DOHH2 (cell line): ENCODE results near the gene RAPGEF3.

Experiments
- H3F3A ChIP-seq: fragments of 200-600 bp; sonication (generic), shearing (Covaris generic); 2 replicates; pipeline ENCODE4 v1.6.0; 2016; ENCODE audit warnings: antibody characterized with exemption, mild to moderate bottlenecking; ENCODE audit not compliant: control insufficient read depth, insufficient read depth
- H3K27ac ChIP-seq: fragments of 200-600 bp; sonication (generic); 2 replicates; pipeline ENCODE4 v1.5.1; 2014; ENCODE audit warnings: low read depth, mild to moderate bottlenecking, low read length, moderate library complexity
- H3K27me3 ChIP-seq: fragments of 200-600 bp; sonication (generic); 2 replicates; pipeline ENCODE4 v1.6.1; 2014; ENCODE audit warnings: mild to moderate bottlenecking, low read length, mixed read lengths; ENCODE audit not compliant: control insufficient read depth
- H3K36me3 ChIP-seq: fragments of 200-600 bp; sonication (generic); 2 replicates; pipeline ENCODE4 v1.6.1; 2014; ENCODE audit warnings: mild to moderate bottlenecking, low read length, moderate library complexity, mixed read lengths; ENCODE audit not compliant: control insufficient read depth
- H3K4me1 ChIP-seq: fragments of 200-600 bp; sonication (generic); 2 replicates; pipeline ENCODE4 v1.6.1; 2014; ENCODE audit warnings: mild to moderate bottlenecking, low read length, mixed read lengths; ENCODE audit not compliant: control insufficient read depth
- H3K4me2 ChIP-seq: fragments of 200-600 bp; sonication (generic); 2 replicates; pipeline ENCODE4 v1.6.0; 2014; ENCODE audit warnings: mild to moderate bottlenecking, low read length, moderate library complexity
- H3K4me3 ChIP-seq: fragments of 200-600 bp; sonication (generic); 2 replicates; pipeline ENCODE4 v1.5.1; 2014; ENCODE audit warnings: mild to moderate bottlenecking, low read length, mixed read lengths
- H3K79me2 ChIP-seq: fragments of 200-600 bp; sonication (generic); 2 replicates; pipeline ENCODE4 v1.6.1; 2014; ENCODE audit warnings: mild to moderate bottlenecking, low read length, mixed read lengths; ENCODE audit not compliant: control insufficient read depth
- H3K9me2 ChIP-seq: fragments of 200-600 bp; sonication (generic); replicated peaks from 2 replicates; pipeline ENCODE4 v1.6.1; 2014; ENCODE audit warnings: mild to moderate bottlenecking, low read length, mixed read lengths; ENCODE audit not compliant: control insufficient read depth
- H3K9me3 ChIP-seq: fragments of 200-600 bp; sonication (generic); 2 replicates; pipeline ENCODE4 v1.6.1; 2014; ENCODE audit warnings: antibody characterized with exemption, low read length, mixed read lengths; ENCODE audit not compliant: control insufficient read depth, insufficient read depth
- H4K20me1 ChIP-seq: fragments of 200-600 bp; sonication (generic); 2 replicates; pipeline ENCODE4 v1.6.0; 2014; ENCODE audit warnings: low read depth, mild to moderate bottlenecking, antibody characterized with exemption, low read length, moderate library complexity; ENCODE audit not compliant: control insufficient read depth, insufficient read depth
- EZH2phosphoT487 ChIP-seq: fragments of 200-600 bp; sonication (generic); IDR thresholded peaks from 2 replicates; pipeline ENCODE4 v1.6.1; 2017; ENCODE audit warnings: borderline replicate concordance, mild to moderate bottlenecking, antibody characterized with exemption, low read length, moderate library complexity, mixed read lengths
- TF ChIP-seq, protein P1 (sequence below): fragments of 200-600 bp; sonication (generic); IDR thresholded peaks from one replicate; pipeline ENCODE4 v1.5.1; 2014; ENCODE audit warnings: antibody characterized with exemption, mild to moderate bottlenecking, low read depth, low read length; ENCODE audit not compliant: poor library complexity, severe bottlenecking

RAPGEF3 gene

DNA sequence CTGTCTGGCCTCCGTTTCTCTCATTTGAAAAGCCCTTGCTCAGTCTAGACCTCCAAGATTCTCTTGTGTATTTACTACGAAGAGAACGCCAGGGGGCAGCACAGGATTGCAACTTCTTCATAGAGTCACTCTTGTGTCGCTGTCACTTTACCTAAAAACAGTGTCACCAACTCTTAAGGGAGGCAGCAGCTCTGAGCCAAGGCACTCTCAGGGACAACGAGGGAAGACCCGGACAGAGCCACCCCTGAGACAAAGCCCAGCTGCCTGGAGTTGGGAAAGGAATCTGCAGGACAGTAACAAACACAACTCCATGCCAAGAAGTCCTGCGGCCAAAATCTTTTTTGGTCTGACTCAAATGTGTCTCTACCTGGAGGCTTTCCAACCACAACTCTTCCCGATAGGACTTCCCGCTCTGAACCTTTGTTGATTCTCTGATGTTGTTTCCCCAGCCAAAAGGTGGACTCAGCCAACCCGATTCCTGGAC lies 43.2 kb downstream of the RAPGEF3 start:
- Histone ChIP-seq H3K36me3 (no peaks in the 10 kb centered on the region), H3K4me1 (peaks cover 30% of the 10 kb centered on the region), H3F3A (peaks cover 4% of the 10 kb centered on the region; the same call in 1 of the 2 replicates), H3K9me2 (no peaks in the 10 kb centered on the region), H3K27me3 (no peaks in the 10 kb centered on the region), H3K9me3 (no peaks in the 10 kb centered on the region), H3K27ac (no peak overlapping the region), H4K20me1 (no peaks in the 10 kb centered on the region), H3K79me2 (no peaks in the 10 kb centered on the region; the same call in 1 of the 2 replicates), H3K4me3 (no peak overlapping the region), H3K4me2 (no peak overlapping the region)
- TF ChIP-seq, protein P1, sequence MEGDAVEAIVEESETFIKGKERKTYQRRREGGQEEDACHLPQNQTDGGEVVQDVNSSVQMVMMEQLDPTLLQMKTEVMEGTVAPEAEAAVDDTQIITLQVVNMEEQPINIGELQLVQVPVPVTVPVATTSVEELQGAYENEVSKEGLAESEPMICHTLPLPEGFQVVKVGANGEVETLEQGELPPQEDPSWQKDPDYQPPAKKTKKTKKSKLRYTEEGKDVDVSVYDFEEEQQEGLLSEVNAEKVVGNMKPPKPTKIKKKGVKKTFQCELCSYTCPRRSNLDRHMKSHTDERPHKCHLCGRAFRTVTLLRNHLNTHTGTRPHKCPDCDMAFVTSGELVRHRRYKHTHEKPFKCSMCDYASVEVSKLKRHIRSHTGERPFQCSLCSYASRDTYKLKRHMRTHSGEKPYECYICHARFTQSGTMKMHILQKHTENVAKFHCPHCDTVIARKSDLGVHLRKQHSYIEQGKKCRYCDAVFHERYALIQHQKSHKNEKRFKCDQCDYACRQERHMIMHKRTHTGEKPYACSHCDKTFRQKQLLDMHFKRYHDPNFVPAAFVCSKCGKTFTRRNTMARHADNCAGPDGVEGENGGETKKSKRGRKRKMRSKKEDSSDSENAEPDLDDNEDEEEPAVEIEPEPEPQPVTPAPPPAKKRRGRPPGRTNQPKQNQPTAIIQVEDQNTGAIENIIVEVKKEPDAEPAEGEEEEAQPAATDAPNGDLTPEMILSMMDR, result peak; percentile 83
- TF ChIP-seq EZH2phosphoT487, result no peak

DNA sequence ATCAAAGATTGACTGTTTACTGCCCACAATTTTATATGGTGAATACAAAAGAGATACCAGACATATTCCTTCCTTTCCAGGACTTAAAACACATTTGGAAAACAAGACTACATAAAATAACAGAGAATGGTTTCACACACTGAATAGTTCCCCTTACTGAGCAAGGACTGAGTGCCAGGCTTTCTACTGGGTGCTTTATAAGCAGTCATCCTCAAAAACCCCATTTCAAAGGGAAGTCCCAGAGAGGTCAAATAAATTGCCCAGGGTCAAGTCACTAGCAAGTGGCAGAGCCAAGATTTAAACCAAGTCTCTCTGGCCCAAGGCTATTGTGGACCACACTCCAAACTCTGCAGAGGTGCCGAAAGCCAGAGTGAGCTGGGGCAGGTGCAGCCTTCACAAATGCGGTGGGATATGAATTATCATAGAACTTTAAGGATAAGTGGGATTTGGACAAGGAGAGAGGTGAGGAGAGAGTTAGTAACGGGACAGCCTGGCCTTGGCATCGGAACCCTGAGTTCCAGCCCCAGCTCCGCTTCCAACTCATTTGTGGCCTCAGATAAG lies 43.8 kb downstream of the RAPGEF3 start:
- H3K27ac ChIP-seq, result no peak overlapping the region
- H3K79me2 ChIP-seq, result peaks cover 5% of the 10 kb centered on the region
- no peaks in the 10 kb centered on the region for H3K27me3 ChIP-seq
- H3K4me1 ChIP-seq, result peaks cover 35% of the 10 kb centered on the region
- H3K4me2 ChIP-seq, result no peak overlapping the region
- H3K36me3 ChIP-seq, result peaks cover 4% of the 10 kb centered on the region; the same call in 1 of the 2 replicates
- no peaks in the 10 kb centered on the region for H3K9me3 ChIP-seq
- no peaks in the 10 kb centered on the region for H4K20me1 ChIP-seq
- TF ChIP-seq, protein P1, result no peak
- TF ChIP-seq EZH2phosphoT487, result no peak
- peaks cover 4% of the 10 kb centered on the region; the same call in 1 of the 2 replicates for H3F3A ChIP-seq
- no peak overlapping the region for H3K4me3 ChIP-seq
- no peaks in the 10 kb centered on the region for H3K9me2 ChIP-seq

DNA sequence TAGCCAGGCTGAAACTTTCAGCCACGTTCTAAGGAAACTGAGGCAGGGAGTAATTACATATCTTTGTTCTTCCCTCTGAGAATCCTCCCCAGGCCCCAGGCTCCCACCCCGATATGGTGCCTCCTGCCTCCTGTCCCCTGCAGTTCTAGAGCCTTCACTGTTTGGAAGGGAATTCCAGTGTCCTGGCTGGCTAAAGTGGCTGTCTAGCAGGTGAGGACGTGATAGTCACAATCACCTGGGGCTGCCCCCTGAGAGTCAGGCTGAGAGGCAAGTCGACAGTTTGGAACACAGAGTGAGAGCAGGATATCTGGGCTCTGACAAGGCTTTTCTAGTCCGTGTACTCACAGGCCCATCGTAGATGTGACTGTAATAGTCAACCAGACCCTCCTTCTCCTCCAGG lies 46.5 kb downstream of the RAPGEF3 start:
- no peaks in the 10 kb centered on the region for H4K20me1 ChIP-seq
- H3K9me2 ChIP-seq, result no peaks in the 10 kb centered on the region
- TF ChIP-seq, protein P1, result no peak
- no peak for TF ChIP-seq EZH2phosphoT487
- peaks cover 30% of the 10 kb centered on the region for H3K79me2 ChIP-seq
- no peak overlapping the region for H3K27ac ChIP-seq
- H3K9me3 ChIP-seq, result no peaks in the 10 kb centered on the region
- no peak overlapping the region for H3K4me2 ChIP-seq
- H3K4me1 ChIP-seq, result peaks cover 52% of the 10 kb centered on the region
- peaks cover 4% of the 10 kb centered on the region; the same call in 1 of the 2 replicates for H3K36me3 ChIP-seq
- no peaks in the 10 kb centered on the region for H3K27me3 ChIP-seq
- H3F3A ChIP-seq, result peaks cover 17% of the 10 kb centered on the region; the same call in 1 of the 2 replicates
- H3K4me3 ChIP-seq, result no peak overlapping the region
